ENCODE measurements around the gene MUC4. TPM values are rescaled to one million over a fixed set of nuclear protein-coding genes. Genes with fewer than 3 reads are reported as not detected.
A peak's percentile ranks its signal among the peaks of the same experiment; 100 is the strongest.

The MUC4 gene
- total and polyA plus RNA-seq, 9 of the 15 experiments (the other 6 are each of a cell fraction or from before 2014, with no cell fraction given): under 0.01 to 0.21 (median 0.10) TPM; not detected in 4

GRCh38 chr3:195850857-195851543, 39.3 kb upstream of the MUC4 start (continued):
- TF ChIP-seq PRPF4 (IDR thresholded peaks at IDR 0.05; ENCODE audit: insufficient read depth, low read depth, low read length, poor library complexity, severe bottlenecking): no peak
- no peak for TF ChIP-seq OTX1 (CRISPR knock-in tag; IDR thresholded peaks at IDR 0.05)
- peak; percentile 33; the same call in 1 of the 2 replicates for TF ChIP-seq CBFA2T3 (IDR thresholded peaks at IDR 0.05)
- no peak for TF ChIP-seq GATA2 (CRISPR knock-in tag; IDR thresholded peaks at IDR 0.05)
- no peak for TF ChIP-seq BCL6 (CRISPR knock-in tag; IDR thresholded peaks at IDR 0.05)
- TF ChIP-seq GABPB1 (CRISPR knock-in tag; IDR thresholded peaks at IDR 0.05): peak; percentile 70; the same call in 1 of the 2 replicates
- peak; percentile 71 for TF ChIP-seq CXXC5 (CRISPR knock-in tag; IDR thresholded peaks at IDR 0.05)
- TF ChIP-seq, protein P1, sequence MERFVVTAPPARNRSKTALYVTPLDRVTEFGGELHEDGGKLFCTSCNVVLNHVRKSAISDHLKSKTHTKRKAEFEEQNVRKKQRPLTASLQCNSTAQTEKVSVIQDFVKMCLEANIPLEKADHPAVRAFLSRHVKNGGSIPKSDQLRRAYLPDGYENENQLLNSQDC (CRISPR knock-in tag; IDR thresholded peaks at IDR 0.05): 0 out of 2 replicates have a peak, but pooled peaks have one; percentile 34
- TF ChIP-seq BRCA1 (IDR thresholded peaks at IDR 0.05): no peak
- no peak for TF ChIP-seq BRCA1 (CRISPR knock-in tag; IDR thresholded peaks at IDR 0.05)
- TF ChIP-seq HDAC3 (IDR thresholded peaks at IDR 0.05; ENCODE audit: borderline replicate concordance, partially characterized antibody): no peak
- no peak for TF ChIP-seq EWSR1 (IDR thresholded peaks at IDR 0.05; ENCODE audit: borderline replicate concordance, low read depth, partially characterized antibody)
- TF ChIP-seq PURB (CRISPR knock-in tag; IDR thresholded peaks at IDR 0.05; ENCODE audit: low read depth): 0 out of 2 replicates have a peak, but pooled peaks have one; percentile 17
- no peak for TF ChIP-seq ESRRA (IDR thresholded peaks at IDR 0.05; ENCODE audit: borderline replicate concordance, low read depth)
- no peak for TF ChIP-seq SREBF1 (IDR thresholded peaks at IDR 0.05; ENCODE audit: borderline replicate concordance, low read depth, low read length)
- TF ChIP-seq RBM39 (optimal IDR thresholded peaks at IDR 0.05; ENCODE audit: low read depth, low read length): peak; percentile 59
- peak; percentile 74 for TF ChIP-seq ETV5 (CRISPR knock-in tag; IDR thresholded peaks at IDR 0.05; ENCODE audit: low read depth)
- no peak for TF ChIP-seq SRSF3 (IDR thresholded peaks at IDR 0.05; ENCODE audit: insufficient read depth, low read length)
- TF ChIP-seq ZNF24 (IDR thresholded peaks at IDR 0.05): 0 out of 2 replicates have a peak, but pooled peaks have one; percentile 11
- TF ChIP-seq MTA3 (IDR thresholded peaks at IDR 0.05; ENCODE audit: borderline replicate concordance): peak; percentile 60; the same call in 1 of the 2 replicates
- peak; percentile 94 for TF ChIP-seq STAG1 (CRISPR knock-in tag; IDR thresholded peaks at IDR 0.05; ENCODE audit: borderline replicate concordance)
- peak; percentile 50; the same call in 1 of the 2 replicates for TF ChIP-seq BCOR (IDR thresholded peaks at IDR 0.05)
- no peak for TF ChIP-seq SRF (CRISPR knock-in tag; IDR thresholded peaks at IDR 0.05)
- TF ChIP-seq THRAP3 (IDR thresholded peaks at IDR 0.05; ENCODE audit: borderline replicate concordance): no peak
- no peak for TF ChIP-seq KDM4B (IDR thresholded peaks at IDR 0.05; ENCODE audit: borderline replicate concordance in 2 of 2, low read depth in 1 of 2)
- peak; percentile 75 for TF ChIP-seq JUND (IDR thresholded peaks at IDR 0.05; ENCODE audit: borderline replicate concordance, low read depth, low read length)
- no peak; the same call in 2 of the 3 replicates for TF ChIP-seq JUND (tag; IDR thresholded peaks at IDR 0.05; ENCODE audit: borderline replicate concordance, low read depth, low read length)
- TF ChIP-seq NR1H2 (CRISPR knock-in tag; IDR thresholded peaks at IDR 0.05): no peak
- no peak for TF ChIP-seq ZEB2 (IDR thresholded peaks at IDR 0.05)
- TF ChIP-seq MNT (conservative IDR thresholded peaks at IDR 0.05): peak; percentile 56 to 64

Measured in K562 (cell line).